ENCODE data around the gene PTPRS.

DNA sequence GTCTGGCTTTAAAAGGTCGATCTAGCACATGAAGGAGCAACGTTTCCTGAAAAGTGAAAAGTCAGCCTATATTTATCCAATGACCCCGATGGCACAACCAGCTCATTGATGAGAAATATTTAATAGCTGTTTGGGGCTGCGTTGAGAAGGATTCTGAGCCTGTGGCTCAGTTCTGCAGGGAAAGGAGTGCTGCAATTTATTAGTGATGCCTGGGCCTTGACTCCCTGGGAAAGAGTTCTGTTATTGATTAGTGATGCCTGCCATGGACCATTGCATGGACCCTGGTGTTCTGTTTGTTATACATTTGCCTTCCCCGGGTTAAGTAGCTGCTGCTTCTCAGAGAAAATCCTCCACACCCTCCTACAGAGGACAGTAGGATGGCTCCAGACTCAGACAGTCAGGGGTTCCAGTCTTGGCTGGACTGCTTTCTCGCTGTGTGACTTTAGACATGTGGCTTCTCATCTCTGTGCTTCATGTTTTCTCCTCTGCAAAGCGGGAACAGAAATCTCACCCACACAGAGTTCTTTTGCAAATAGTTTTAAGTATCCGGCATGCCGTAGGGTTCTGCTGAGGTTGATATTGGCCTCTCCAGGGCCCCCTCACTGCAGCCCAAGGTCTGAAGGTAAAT lies 17.7 kb upstream of the PTPRS start:
- TF ChIP-seq, protein P1, sequence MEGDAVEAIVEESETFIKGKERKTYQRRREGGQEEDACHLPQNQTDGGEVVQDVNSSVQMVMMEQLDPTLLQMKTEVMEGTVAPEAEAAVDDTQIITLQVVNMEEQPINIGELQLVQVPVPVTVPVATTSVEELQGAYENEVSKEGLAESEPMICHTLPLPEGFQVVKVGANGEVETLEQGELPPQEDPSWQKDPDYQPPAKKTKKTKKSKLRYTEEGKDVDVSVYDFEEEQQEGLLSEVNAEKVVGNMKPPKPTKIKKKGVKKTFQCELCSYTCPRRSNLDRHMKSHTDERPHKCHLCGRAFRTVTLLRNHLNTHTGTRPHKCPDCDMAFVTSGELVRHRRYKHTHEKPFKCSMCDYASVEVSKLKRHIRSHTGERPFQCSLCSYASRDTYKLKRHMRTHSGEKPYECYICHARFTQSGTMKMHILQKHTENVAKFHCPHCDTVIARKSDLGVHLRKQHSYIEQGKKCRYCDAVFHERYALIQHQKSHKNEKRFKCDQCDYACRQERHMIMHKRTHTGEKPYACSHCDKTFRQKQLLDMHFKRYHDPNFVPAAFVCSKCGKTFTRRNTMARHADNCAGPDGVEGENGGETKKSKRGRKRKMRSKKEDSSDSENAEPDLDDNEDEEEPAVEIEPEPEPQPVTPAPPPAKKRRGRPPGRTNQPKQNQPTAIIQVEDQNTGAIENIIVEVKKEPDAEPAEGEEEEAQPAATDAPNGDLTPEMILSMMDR (tag by site-specific recombination; IDR thresholded peaks at IDR 0.05), result no peak
- TF ChIP-seq ZNF670 (tag by site-specific recombination; IDR thresholded peaks at IDR 0.05; ENCODE audit: low read depth) (no peak), ZNF112 (tag by site-specific recombination; IDR thresholded peaks at IDR 0.05) (no peak), ZNF558 (tag by site-specific recombination; IDR thresholded peaks at IDR 0.05) (no peak), ZNF239 (tag by site-specific recombination; IDR thresholded peaks at IDR 0.05) (no peak), ZNF785 (tag by site-specific recombination; IDR thresholded peaks at IDR 0.05) (no peak), ZIC2 (tag by site-specific recombination; IDR thresholded peaks at IDR 0.05) (no peak), ZNF747 (tag by site-specific recombination; IDR thresholded peaks at IDR 0.05) (no peak)
